AG10803 (cell line): ENCODE measurements around the gene GALT.
A peak's percentile ranks its signal among the peaks of the same experiment; 100 is the strongest.

Experiments used
- DNase-seq: peaks from one replicate; pipeline ENCODE4 v3.0.0; 2010; ENCODE audit warnings: low read depth
- H3K4me3 ChIP-seq: 2 replicates; pipeline ENCODE4 v1.5.1; 2011; ENCODE audit warnings: mild to moderate bottlenecking, low read length, control low read depth
- CTCF ChIP-seq: conservative IDR thresholded peaks from 2 replicates; pipeline ENCODE4 v1.5.1; 2011; ENCODE audit warnings: mild to moderate bottlenecking, low read length, control low read depth, inconsistent platforms

Gene GALT

GRCh38 chr9:34647084-34647403, 569 bp downstream of the GALT start:
- DNase-seq, result no peak
- peak overlapping the region; percentile 88 for H3K4me3 ChIP-seq
- TF ChIP-seq CTCF, result no peak

GRCh38 chr9:34647651-34648050, 1.2 kb downstream of the GALT start:
- TF ChIP-seq CTCF, result no peak
- peak overlapping the region; percentile 88 for H3K4me3 ChIP-seq
- no peak for DNase-seq

GRCh38 chr9:34648673-34649072, 2.2 kb downstream of the GALT start:
- no peak overlapping the region for H3K4me3 ChIP-seq
- DNase-seq, result no peak
- TF ChIP-seq CTCF, result no peak

DNA sequence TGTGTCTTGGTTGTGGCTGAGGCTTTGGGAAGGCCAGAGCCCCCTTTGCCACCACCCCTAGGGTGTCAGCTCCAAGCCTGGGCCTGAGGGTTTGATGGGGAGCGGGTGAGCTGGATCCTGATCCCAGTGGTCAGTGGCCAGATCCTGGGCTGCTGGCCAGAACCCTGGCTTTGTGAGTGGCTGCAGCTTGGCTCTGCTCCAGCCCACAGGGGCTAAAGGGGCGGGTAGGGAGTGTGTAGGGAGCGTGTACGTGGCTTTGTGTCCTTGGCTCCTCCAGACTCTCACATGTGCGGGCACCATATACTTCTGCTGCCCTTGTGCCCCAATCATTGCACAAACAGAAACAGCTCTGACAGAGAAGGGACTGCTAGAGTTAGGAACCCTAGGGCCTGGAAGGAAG, 4.3 kb downstream of the GALT start:
- H3K4me3 ChIP-seq, result no peak overlapping the region
- TF ChIP-seq CTCF, result no peak
- no peak for DNase-seq

- DNase-seq, result peak; percentile 36
- TF ChIP-seq CTCF, result no peak
- peak overlapping the region; percentile 69 for H3K4me3 ChIP-seq
These were observed 4.8 kb downstream of the GALT start for GRCh38 chr9:34651321-34651720.

DNA sequence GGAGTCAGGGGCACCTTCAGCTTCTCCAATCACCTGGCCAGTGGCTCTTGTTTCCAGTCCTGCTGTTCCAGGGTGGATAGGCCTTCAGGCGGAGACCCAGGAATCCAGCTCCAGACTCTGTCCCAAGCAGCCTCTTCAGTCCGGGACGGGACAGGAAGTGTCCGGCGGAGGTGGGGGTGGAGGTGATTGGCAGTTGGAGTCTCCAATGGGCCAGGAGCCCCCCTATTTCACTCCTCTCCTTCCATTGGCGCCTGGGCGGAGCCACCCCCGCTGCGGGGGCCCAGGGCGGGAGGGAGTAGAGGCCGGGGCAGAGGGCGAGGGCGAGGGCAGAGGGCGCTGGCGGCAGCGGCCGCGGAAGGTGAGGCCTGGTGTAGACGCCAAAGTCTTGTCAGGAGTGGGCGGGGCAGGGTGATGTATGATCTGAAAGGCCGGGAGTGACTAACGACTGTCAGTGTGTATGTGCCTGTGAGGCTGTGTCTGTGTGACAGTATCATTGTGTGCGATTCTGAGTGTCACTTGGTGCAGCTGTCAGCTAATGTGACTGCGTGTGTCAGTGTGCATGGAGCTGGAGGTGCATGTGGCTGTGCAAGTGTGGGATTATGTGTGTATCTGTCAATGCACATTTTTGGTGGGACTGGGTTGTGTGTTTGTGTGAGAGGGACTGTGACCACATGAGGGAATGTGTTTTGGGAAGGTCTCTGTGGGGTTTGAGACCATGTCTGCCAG, 5.6 kb downstream of the GALT start, which contains the start of gene IL11RA:
Gene IL11RA, plus strand, starts transcription at position 310 of the 726 bp plus-strand sequence. CDS start 3,033 bp downstream, outside the sequence.
- DNase-seq, result peak; percentile 94
- H3K4me3 ChIP-seq, result peak within 1 kb of the TSS; percentile 69
- TF ChIP-seq CTCF, result no peak

- peak; percentile 12 for DNase-seq
- no peak for TF ChIP-seq CTCF
- peak overlapping the region; percentile 69 for H3K4me3 ChIP-seq
These were observed 6.1 kb downstream of the GALT start for GRCh38 chr9:34652602-34653000.
